ENCODE measurements around the gene PIAS1.

The PIAS1 gene

GRCh38 chr15:68183616-68184315, 129.7 kb downstream of the PIAS1 start:
- TF ChIP-seq, protein P1, sequence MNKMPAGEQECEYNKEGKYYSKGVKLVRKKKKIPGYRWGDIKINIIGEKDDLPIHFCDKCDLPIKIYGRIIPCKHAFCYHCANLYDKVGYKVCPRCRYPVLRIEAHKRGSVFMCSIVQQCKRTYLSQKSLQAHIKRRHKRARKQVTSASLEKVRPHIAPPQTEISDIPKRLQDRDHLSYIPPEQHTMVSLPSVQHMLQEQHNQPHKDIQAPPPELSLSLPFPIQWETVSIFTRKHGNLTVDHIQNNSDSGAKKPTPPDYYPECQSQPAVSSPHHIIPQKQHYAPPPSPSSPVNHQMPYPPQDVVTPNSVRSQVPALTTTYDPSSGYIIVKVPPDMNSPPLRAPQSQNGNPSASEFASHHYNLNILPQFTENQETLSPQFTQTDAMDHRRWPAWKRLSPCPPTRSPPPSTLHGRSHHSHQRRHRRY (tag by site-specific recombination; IDR thresholded peaks at IDR 0.05) = no peak
- TF ChIP-seq BCL11B (tag by site-specific recombination; IDR thresholded peaks at IDR 0.05; ENCODE audit: low read depth) (no peak), ZNF133 (tag by site-specific recombination; IDR thresholded peaks at IDR 0.05) (no peak), KLF8 (tag by site-specific recombination; IDR thresholded peaks at IDR 0.05) (no peak), ZNF510 (tag by site-specific recombination; IDR thresholded peaks at IDR 0.05; ENCODE audit: insufficient replicate concordance) (no peak), ZNF837 (tag by site-specific recombination; IDR thresholded peaks at IDR 0.05) (no peak), ZFP41 (tag by site-specific recombination; IDR thresholded peaks at IDR 0.05; ENCODE audit: borderline replicate concordance) (no peak)
- ChIA-PET CTCF (interaction anchor here (0.8 kb wide), 1 partner anchor 879 kb away, joined by 3 read pairs; no protein-coding TSS in a partner anchor), POLR2A (no interaction called here)
- Histone ChIP-seq H3K4me3 (ENCODE audit: low read depth, low read length) (no peak overlapping the region), H3K9me3 (ENCODE audit: control insufficient read depth, insufficient read depth, low read depth, low read length) (no peaks in the 10 kb centered on the region), H3K36me3 (ENCODE audit: control insufficient read depth in 2 of 2, insufficient read depth in 1 of 2, low read length in 2 of 2) (peaks cover 47 to 64% of the 10 kb centered on the region in 2 experiments), H3K4me1 (ENCODE audit: control insufficient read depth, insufficient read depth, low read length) (no peaks in the 10 kb centered on the region), H3K27ac (ENCODE audit: extremely low read depth, low read depth, low read length) (no peak overlapping the region)

DNA sequence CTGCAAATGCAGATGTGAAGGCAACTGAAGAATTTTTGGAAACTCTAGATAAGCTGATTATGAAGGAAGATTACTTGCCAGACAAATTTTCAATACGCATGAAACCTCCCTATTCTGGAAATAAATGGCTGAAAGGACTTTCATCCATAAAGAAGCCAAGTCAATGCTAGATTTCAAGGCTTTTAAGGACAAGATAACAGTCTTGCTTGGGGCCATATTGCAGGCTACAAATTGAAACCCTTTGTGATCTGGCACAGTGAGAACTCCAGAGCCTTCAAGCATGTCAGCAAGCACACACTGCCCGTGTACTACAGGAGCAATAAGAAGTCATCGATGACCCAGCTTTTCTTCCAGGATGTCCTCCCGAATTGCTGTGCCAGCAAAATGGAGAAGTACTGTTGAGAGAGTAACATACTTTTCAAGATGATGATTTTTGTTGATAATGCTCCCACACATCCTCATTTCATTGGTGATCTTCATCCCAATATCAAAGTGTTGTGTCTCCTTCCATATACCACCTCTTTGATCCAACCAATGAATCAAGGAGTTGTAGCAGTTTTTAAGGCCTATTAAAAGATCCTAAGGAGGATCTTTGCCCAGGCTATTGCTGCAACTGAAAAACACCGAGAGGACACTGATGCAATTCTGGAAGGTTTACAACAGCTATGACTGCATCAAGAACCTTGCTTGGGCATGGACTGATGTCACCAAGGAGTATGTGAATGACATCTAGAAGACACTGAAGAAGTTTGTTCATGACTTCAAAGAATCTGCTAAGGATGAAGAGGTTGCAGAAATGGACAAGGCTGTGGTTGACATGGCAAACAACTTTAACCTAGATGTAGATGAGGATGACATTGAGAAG, 130.7 kb downstream of the PIAS1 start:
- TF ChIP-seq SCRT2 (tag by site-specific recombination; IDR thresholded peaks at IDR 0.05) (no peak), FEZF1 (tag by site-specific recombination; IDR thresholded peaks at IDR 0.05) (no peak), KLF16 (tag by site-specific recombination; IDR thresholded peaks at IDR 0.05) (no peak), ZNF560 (tag by site-specific recombination; IDR thresholded peaks at IDR 0.05; ENCODE audit: borderline replicate concordance) (no peak), ZEB2 (tag by site-specific recombination; IDR thresholded peaks at IDR 0.05) (no peak), ZNF416 (tag by site-specific recombination; IDR thresholded peaks at IDR 0.05) (no peak), ZNF114 (tag by site-specific recombination; IDR thresholded peaks at IDR 0.05) (no peak), HOXA7 (CRISPR knock-in tag; IDR thresholded peaks at IDR 0.05; ENCODE audit: borderline replicate concordance) (no peak), ZNF621 (tag by site-specific recombination; IDR thresholded peaks at IDR 0.05) (no peak), SCRT1 (tag by site-specific recombination; IDR thresholded peaks at IDR 0.05; ENCODE audit: borderline replicate concordance) (no peak), GLIS2 (tag by site-specific recombination; IDR thresholded peaks at IDR 0.05) (no peak), ZNF146 (tag by site-specific recombination; IDR thresholded peaks at IDR 0.05) (no peak), ZNF248 (tag by site-specific recombination; IDR thresholded peaks at IDR 0.05) (no peak)
- Histone ChIP-seq H3K4me3 (ENCODE audit: low read depth, low read length) (no peak overlapping the region), H3K4me1 (ENCODE audit: control insufficient read depth, insufficient read depth, low read length) (no peaks in the 10 kb centered on the region), H3K9me3 (ENCODE audit: control insufficient read depth, insufficient read depth, low read depth, low read length) (no peaks in the 10 kb centered on the region), H3K27ac (ENCODE audit: extremely low read depth, low read depth, low read length) (no peak overlapping the region), H3K36me3 (ENCODE audit: control insufficient read depth in 2 of 2, insufficient read depth in 1 of 2, low read length in 2 of 2) (peaks cover 42 to 68% of the 10 kb centered on the region in 2 experiments)
- POLR2A ChIA-PET = no interaction called here
- CTCF ChIA-PET = interaction anchor here (0.5 to 1.1 kb wide), 5 partner anchors 15 to 880 kb away, joined by 3 to 5 read pairs (median 3); no protein-coding TSS in a partner anchor

Data from HEK293 (cell line).